ENCODE measurements around the gene MTG2. TPM values are rescaled to one million over a fixed set of nuclear protein-coding genes. Genes with fewer than 3 reads are reported as not detected.
A peak's percentile ranks its signal among the peaks of the same experiment; 100 is the strongest.

MTG2 gene
- total and polyA plus RNA-seq, 2 of the 13 experiments (the other 11 are each of a cell fraction or from before 2014, with no cell fraction given), result 20.4 to 37.8 TPM

GRCh38 chr20:62208795-62209755 lies 26.2 kb downstream of the MTG2 start (continued):
- no peak; the same call in 1 of the 2 replicates for TF ChIP-seq DNMT1 (CRISPR knock-in tag; IDR thresholded peaks at IDR 0.05)
- TF ChIP-seq POLR2G (IDR thresholded peaks at IDR 0.05; ENCODE audit: low read depth, low read length), result no peak
- TF ChIP-seq ZBTB49 (CRISPR knock-in tag; IDR thresholded peaks at IDR 0.05; ENCODE audit: borderline replicate concordance), result no peak
- TF ChIP-seq ZNF484 (CRISPR knock-in tag; IDR thresholded peaks at IDR 0.05; ENCODE audit: borderline replicate concordance, low read depth), result no peak
- no peak for TF ChIP-seq MBNL3 (CRISPR knock-in tag; conservative IDR thresholded peaks at IDR 0.05)
- TF ChIP-seq PLSCR1 (CRISPR knock-in tag; IDR thresholded peaks at IDR 0.05; ENCODE audit: borderline replicate concordance), result no peak
- no peak for TF ChIP-seq FOXK2 (IDR thresholded peaks at IDR 0.05)
- no peak for TF ChIP-seq RFX1 (IDR thresholded peaks at IDR 0.05)
- no peak for TF ChIP-seq HMGA1 (CRISPR knock-in tag; conservative IDR thresholded peaks at IDR 0.05)
- TF ChIP-seq RFXANK (CRISPR knock-in tag; IDR thresholded peaks at IDR 0.05), result no peak
- no peak for TF ChIP-seq NR3C1 (CRISPR knock-in tag; IDR thresholded peaks at IDR 0.05)
- no peak for TF ChIP-seq ZNF766 (CRISPR knock-in tag; IDR thresholded peaks at IDR 0.05; ENCODE audit: borderline replicate concordance)
- TF ChIP-seq EED (CRISPR knock-in tag; IDR thresholded peaks at IDR 0.05), result no peak
- no peak for TF ChIP-seq SNAPC2 (CRISPR knock-in tag; IDR thresholded peaks at IDR 0.05)
- TF ChIP-seq ZNF432 (CRISPR knock-in tag; IDR thresholded peaks at IDR 0.05; ENCODE audit: borderline replicate concordance), result no peak
- no peak for TF ChIP-seq ZBTB21 (CRISPR knock-in tag; IDR thresholded peaks at IDR 0.05)
- TF ChIP-seq ZNF746 (CRISPR knock-in tag; IDR thresholded peaks at IDR 0.05), result 0 out of 2 replicates have a peak, but pooled peaks have one; percentile 11
- TF ChIP-seq STAG1 (CRISPR knock-in tag; IDR thresholded peaks at IDR 0.05), result peak; percentile 80
- no peak; the same call in 1 of the 2 replicates for TF ChIP-seq ZNF350 (CRISPR knock-in tag; IDR thresholded peaks at IDR 0.05; ENCODE audit: borderline replicate concordance, low read depth)
- no peak for TF ChIP-seq STAT5B (CRISPR knock-in tag; IDR thresholded peaks at IDR 0.05)
- TF ChIP-seq ZNF770 (CRISPR knock-in tag; IDR thresholded peaks at IDR 0.05), result peak; percentile 40; the same call in 1 of the 2 replicates
- peak; percentile 86; the same call in 1 of the 2 replicates for TF ChIP-seq ZNF800 (CRISPR knock-in tag; IDR thresholded peaks at IDR 0.05)
- TF ChIP-seq TEAD3 (CRISPR knock-in tag; optimal IDR thresholded peaks at IDR 0.05; ENCODE audit: borderline replicate concordance), result no peak
- TF ChIP-seq ZFY (CRISPR knock-in tag; IDR thresholded peaks at IDR 0.05), result peak; percentile 29; the same call in 1 of the 2 replicates

Data from HepG2 (cell line).